Frontal cortex (tissue), 4 donors: ENCODE results near the gene SMIM28. TPM values are rescaled to one million over a fixed set of nuclear protein-coding genes. Genes with fewer than 3 reads are reported as not detected.
A peak's percentile ranks its signal among the peaks of the same experiment; 100 is the strongest.
"Not testable (repeated sequence)": the region's sequence is repeated elsewhere in the genome, so short reads cannot be mapped to it uniquely, and the experiment has no call there.

ENCODE experiments used
- DNase-seq, 2 donors: peaks; one replicate each; pipeline ENCODE4 v3.0.0; 2012; ENCODE audit warnings: low spot score in 2 of 2
- FAIRE-seq: peaks from 2 replicates; lab custom pipeline; 2012; peaks lifted over from hg19 to GRCh38; lab: Jason Lieb, UNC
- total RNA-seq: library from RNA; depleted of rRNA; stranded (reverse); fragments of >200 nt; gene quantifications from one replicate; pipeline ENCODE4 v1.2.3, GENCODE V29; 2014
- donor health status: control.
- donor health status: control.
- donor health status: control.

SMIM28 gene
- total RNA-seq, 1 donor from 2014 or later, result not detected

GRCh38 chr6:138403801-138404665 is 26.3 kb downstream of the SMIM28 start, which contains the start of gene HEBP2:
Gene HEBP2 (plus strand): TSS chr6:138404223. CDS start chr6:138404496, 273 bp downstream.
- DNase-seq (peak; percentile 84 to 87), FAIRE-seq (no peak)

GRCh38 chr6:138404666-138405337 is 27.1 kb downstream of the SMIM28 start:
- DNase-seq (peak in 1 of 2 donors; percentile 32), FAIRE-seq (no peak)

DNA sequence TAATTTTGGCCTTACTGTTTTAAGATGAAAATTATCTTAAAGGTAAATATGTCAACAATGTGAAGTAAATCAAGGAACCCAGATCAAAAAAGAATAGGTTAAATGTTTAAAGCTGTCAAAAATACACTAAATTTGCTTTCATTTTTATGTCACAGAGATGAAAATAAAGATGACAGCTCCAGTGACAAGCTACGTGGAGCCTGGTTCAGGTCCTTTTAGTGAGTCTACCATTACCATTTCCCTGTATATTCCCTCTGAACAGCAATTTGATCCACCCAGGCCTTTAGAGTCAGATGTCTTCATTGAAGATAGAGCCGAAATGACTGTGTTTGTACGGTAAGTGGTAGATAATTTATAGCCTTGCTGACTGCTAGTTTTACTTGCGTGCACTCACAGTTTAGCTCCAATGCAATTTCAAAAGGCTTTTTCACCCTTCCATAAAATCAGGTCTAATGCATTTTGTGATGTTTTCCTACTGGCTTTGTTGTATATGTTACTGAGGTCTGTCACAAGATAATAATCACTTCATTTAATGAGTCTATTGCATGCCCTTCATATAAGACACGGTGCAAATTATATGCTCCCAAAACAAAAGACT is 28.2 kb downstream of the SMIM28 start:
- no peak for DNase-seq
- no peak for FAIRE-seq

GRCh38 chr6:138406443-138406842 is 28.7 kb downstream of the SMIM28 start:
- no peak for FAIRE-seq

GRCh38 chr6:138410048-138410735 is 32.5 kb downstream of the SMIM28 start:
- no peak for FAIRE-seq
- DNase-seq, result no peak

More at GRCh38 chr6:138406443-138406842, 28.7 kb downstream of the SMIM28 start:
- no peak for DNase-seq

- no peak for FAIRE-seq
These were observed 33.5 kb downstream of the SMIM28 start for GRCh38 chr6:138410972-138411880.

DNA sequence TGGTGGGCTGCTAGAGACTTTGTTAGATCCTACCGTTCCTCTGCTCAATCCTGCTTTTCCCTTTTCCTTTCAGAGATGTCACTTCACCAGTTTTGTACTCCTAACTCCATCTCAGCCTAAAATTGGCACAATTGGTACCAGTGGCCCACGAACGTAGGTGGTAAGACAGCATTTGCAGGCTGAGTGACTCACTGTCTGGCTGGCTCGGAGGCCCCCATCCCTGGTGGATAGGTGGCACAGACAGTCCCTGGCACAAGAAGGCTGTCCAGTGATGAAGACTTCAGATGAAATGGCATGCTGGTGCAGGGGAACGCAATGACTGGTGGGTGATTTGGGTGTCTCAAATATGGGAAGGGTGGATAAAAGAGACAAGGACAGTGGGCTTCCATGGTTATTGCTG is 37.4 kb downstream of the SMIM28 start:
- no peak for DNase-seq
- FAIRE-seq, result no peak

More at GRCh38 chr6:138410972-138411880, 33.5 kb downstream of the SMIM28 start:
- DNase-seq, result no peak

- no peak for FAIRE-seq
- DNase-seq, result no peak
These were observed 38.5 kb downstream of the SMIM28 start for GRCh38 chr6:138416206-138416605.

DNA sequence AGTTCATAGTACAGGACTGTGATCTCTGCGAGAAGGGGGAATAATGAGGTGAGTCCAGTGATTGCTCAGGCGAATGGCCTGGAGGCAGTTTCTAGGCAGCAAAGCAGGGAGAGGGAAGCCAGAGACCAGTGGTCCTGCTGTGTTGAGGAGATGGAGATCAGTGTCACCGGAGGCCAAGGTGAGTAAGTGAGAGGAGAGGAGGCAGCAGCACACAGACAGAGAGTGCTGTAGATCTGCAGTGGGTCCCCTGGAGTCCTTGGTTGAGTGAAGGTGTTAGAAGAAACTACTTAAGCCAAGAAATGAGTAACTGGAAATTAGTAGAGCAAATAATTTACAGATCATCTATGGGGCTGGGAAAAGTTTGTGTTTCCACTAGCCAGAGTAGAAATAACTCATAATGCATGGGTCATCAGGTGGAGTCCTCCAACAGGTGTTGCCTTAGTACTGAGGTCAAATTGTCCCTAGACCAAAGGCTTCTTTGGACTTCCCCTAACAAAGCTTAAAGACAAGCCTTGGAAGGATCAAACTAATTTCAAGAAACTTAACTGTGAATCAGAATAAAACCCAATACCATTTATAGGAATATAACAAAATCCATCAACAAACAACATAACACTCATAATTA is 39.9 kb downstream of the SMIM28 start:
- DNase-seq (no peak), FAIRE-seq (no peak)

- DNase-seq, result no peak
- no peak for FAIRE-seq
These were observed 40.5 kb downstream of the SMIM28 start for GRCh38 chr6:138418118-138418742.

DNA sequence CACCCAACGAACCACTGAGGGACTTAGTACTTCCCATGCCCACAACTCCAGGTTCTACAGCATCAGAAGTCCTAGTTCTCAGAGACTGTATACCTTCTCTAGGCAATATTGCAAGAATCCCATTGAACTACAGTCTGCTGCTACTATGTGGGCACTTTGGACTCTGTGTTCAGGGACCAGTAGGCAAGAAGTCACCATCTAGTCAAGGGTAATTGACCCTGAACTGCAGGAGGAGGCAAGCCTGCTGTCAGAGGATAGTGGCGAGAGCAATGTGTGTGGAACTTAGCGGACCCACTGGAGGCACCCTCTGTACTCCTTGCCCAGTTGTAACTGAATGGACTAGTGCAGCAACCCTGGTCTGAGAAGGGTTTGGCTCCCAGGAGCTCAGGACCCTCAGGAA is 42.1 kb downstream of the SMIM28 start:
- FAIRE-seq (no peak), DNase-seq (no peak)

- FAIRE-seq, result no peak
- DNase-seq, result no peak
These were observed 42.7 kb downstream of the SMIM28 start for GRCh38 chr6:138420356-138420755.

GRCh38 chr6:138421089-138421488 is 43.4 kb downstream of the SMIM28 start:
- DNase-seq, result no peak
- FAIRE-seq, result no peak

GRCh38 chr6:138421608-138422007 is 43.9 kb downstream of the SMIM28 start:
- no peak for FAIRE-seq
- no peak for DNase-seq

- no peak for FAIRE-seq
- no peak for DNase-seq
These were observed 45.2 kb downstream of the SMIM28 start for GRCh38 chr6:138422861-138423260.

DNA sequence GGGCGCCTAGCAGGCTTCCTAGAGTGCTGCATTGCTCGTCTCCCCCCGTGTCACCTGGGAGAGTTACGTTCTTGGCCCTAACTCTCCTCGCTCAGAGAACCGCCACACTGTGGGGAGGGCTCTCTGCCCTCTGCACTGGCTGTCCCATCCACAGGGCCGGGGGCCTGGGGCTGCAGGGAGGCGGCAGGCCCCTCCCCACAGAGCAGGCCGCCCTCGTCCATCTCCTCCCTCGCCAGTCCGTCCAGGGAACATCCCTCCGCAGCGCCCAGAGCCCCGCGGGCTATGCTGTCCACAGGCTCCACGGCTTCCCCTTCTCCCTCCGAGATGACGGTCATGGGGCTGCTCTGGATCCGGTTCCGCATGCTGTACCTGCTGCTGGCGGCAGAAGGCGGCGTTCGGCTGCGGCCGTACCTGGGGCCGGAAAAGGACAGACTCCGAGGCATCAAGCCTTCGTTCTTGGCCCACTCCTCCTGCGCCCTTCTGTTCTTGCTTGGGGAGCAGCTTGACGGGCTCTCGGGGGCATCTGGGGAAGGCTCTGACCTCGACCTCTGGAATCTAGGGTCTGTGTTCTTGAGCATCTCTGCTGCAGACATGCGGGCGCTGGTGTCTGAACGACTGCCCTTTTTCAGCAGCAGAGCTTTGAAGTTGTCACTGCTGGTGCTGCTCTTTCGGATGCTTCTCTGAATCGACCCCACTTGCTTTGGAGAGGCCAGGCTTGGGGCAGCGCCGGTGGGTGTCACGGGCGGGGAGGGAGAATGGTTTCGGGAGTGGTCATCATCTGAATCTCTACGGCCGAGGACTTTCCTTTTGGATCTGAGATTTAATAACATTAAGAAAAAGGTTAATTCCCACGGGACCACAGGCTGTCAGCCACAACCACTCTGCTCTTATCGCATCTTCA is 46.5 kb downstream of the SMIM28 start:
- no peak for FAIRE-seq
- DNase-seq, result no peak

DNA sequence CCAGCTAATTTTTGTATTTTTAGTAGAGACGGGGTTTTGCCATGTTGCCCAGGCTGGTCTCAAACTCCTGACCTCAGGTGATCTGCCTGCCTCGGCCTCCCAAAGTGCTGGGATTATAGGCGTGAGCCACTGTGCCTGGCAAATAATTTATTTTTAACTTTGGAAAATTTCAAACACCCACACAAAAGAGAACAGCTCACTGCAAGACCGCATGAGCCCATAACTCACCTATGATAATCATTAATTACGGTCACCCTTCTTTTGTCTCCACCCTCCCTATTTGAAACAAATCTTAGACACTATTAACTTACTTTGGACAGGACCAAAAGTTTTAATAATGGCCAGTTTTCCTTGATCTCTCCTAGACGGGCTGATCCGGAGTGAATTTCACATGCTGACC is 47.6 kb downstream of the SMIM28 start:
- not testable (repeated sequence) for FAIRE-seq, DNase-seq
